HCT116 (cell line): ENCODE measurements around the gene RPS14. TPM values are rescaled to one million over a fixed set of nuclear protein-coding genes. Genes with fewer than 3 reads are reported as not detected.

Experiments
- ATAC-seq: fragments of 200-7000 bp; cut with Tn5 transposase; 2 replicates; pipeline ENCODE4 v1.9.1; 2020; ENCODE audit warnings: mild to moderate bottlenecking, moderate library complexity
- BruUV-seq: library from RNA; stranded (reverse); fragments of 400-500 nt; replicated peaks from 2 replicates; lab custom pipeline; 2021; lab: Mats Ljungman, UMichigan
- CTCF ChIA-PET: fragments of 300-600 bp; sonication (Branson Sonifier 250); formaldehyde crosslinking; loops from one replicate; lab custom pipeline; 2021; ENCODE audit warnings: antibody characterized with exemption; lab: Charles Lee
- POLR2A ChIA-PET: fragments of 300-600, 350-600 bp; sonication (Branson Sonifier 250); formaldehyde crosslinking; loops from one replicate; lab custom pipeline; 2021; ENCODE audit warnings: antibody characterized with exemption; lab: Charles Lee
- RAD21 ChIA-PET, 2 experiments: fragments of 300-600 bp; sonication (Branson Sonifier 250); formaldehyde crosslinking; loops; one replicate each; lab custom pipeline; 2023; ENCODE audit warnings: low total read pairs in 2 of 2; ENCODE audit not compliant: uncharacterized antibody in 2 of 2, unreplicated experiment in 2 of 2, low non-redundant PET in 1 of 2; lab: Charles Lee
- DNase-seq: peaks from one replicate; pipeline ENCODE4 v3.0.0-alpha.2; 2010; ENCODE audit warnings: low read depth, low spot score
- H2AFZ ChIP-seq: fragments of 200-600 bp; shearing (Covaris generic), sonication (generic); 2 replicates; pipeline ENCODE4 v1.6.1; 2017; ENCODE audit warnings: low read depth, mixed run types, mixed read lengths, antibody characterized with exemption, low read length; ENCODE audit not compliant: poor library complexity, severe bottlenecking
- H3K27ac ChIP-seq: 2 replicates; pipeline ENCODE4 v1.5.1; 2012; ENCODE audit warnings: low read depth, low read length
- H3K27me3 ChIP-seq: fragments of 200-600 bp; sonication (generic); 2 replicates; pipeline ENCODE4 v1.6.1; 2016; ENCODE audit warnings: mixed run types, low read length, mixed read lengths; ENCODE audit not compliant: insufficient read depth
- H3K36me3 ChIP-seq, 2 experiments: fragments of 200-500 bp in 1 of 2; fragments of 200-600 bp in 1 of 2; sonication (Bioruptor generic) in 1 of 2; sonication (generic) in 1 of 2; 2 replicates each; pipeline versions ENCODE4 v1.5.1 to v1.6.1; 2014 to 2016; ENCODE audit warnings: low read length in 2 of 2, inconsistent platforms in 1 of 2, mixed read lengths in 1 of 2, mixed run types in 1 of 2; ENCODE audit not compliant: insufficient read depth in 2 of 2, control insufficient read depth in 1 of 2
- H3K4me1 ChIP-seq, 2 experiments: fragments of 200-600 bp in 1 of 2; sonication (generic) in 1 of 2; 2 replicates each; pipeline versions ENCODE4 v1.5.1 to v1.6.1; 2012 to 2017; ENCODE audit warnings: low read length in 2 of 2, inconsistent platforms in 1 of 2, mild to moderate bottlenecking in 1 of 2, mixed read lengths in 1 of 2, mixed run types in 1 of 2, moderate library complexity in 1 of 2; ENCODE audit not compliant: insufficient read depth in 2 of 2, control insufficient read depth in 1 of 2
- H3K4me2 ChIP-seq: fragments of 200-600 bp; sonication (generic); 2 replicates; pipeline ENCODE4 v1.6.1; 2017; ENCODE audit warnings: mixed run types, low read length, mixed read lengths
- H3K4me3 ChIP-seq, 2 experiments: fragments of 200-600 bp in 1 of 2; sonication (generic) in 1 of 2; replicated peaks in 1 of 2; 2 replicates each; pipeline ENCODE4 v1.5.1; 2011 to 2016; ENCODE audit warnings: low read length in 2 of 2, control low read depth in 1 of 2, low read depth in 1 of 2, mild to moderate bottlenecking in 1 of 2, mixed read lengths in 1 of 2, mixed run types in 1 of 2
- H3K79me2 ChIP-seq: fragments of 200-600 bp; sonication (generic); 2 replicates; pipeline ENCODE4 v1.6.1; 2017; ENCODE audit warnings: mild to moderate bottlenecking, mixed run types, low read length, moderate library complexity, mixed read lengths; ENCODE audit not compliant: insufficient read depth
- H3K9ac ChIP-seq: fragments of 200-600 bp; sonication (generic); 2 replicates; pipeline ENCODE4 v1.6.1; 2016; ENCODE audit warnings: low read length, mixed read lengths
- H3K9me2 ChIP-seq: fragments of 200-600 bp; sonication (generic), shearing (Covaris generic); 2 replicates; pipeline ENCODE4 v1.6.1; 2017; ENCODE audit warnings: mixed run types, mild to moderate bottlenecking, moderate library complexity; ENCODE audit not compliant: insufficient read depth
- H3K9me3 ChIP-seq, 2 experiments: fragments of 200-500 bp in 1 of 2; fragments of 200-600 bp in 1 of 2; sonication (Bioruptor generic) in 1 of 2; sonication (generic) in 1 of 2; 2 replicates each; pipeline ENCODE4 v1.6.1; 2014 to 2017; ENCODE audit warnings: low read length in 2 of 2, mixed read lengths in 2 of 2, inconsistent platforms in 1 of 2, low read depth in 1 of 2, mild to moderate bottlenecking in 1 of 2, mixed run types in 1 of 2, moderate library complexity in 1 of 2; ENCODE audit not compliant: control insufficient read depth in 1 of 2, insufficient read depth in 1 of 2
- H4K20me1 ChIP-seq: fragments of 200-600 bp; sonication (generic), shearing (Covaris generic); 2 replicates; pipeline ENCODE4 v1.6.1; 2017; ENCODE audit warnings: mixed run types, mild to moderate bottlenecking, moderate library complexity; ENCODE audit not compliant: insufficient read depth
- ELF1 ChIP-seq: IDR thresholded peaks from 2 replicates; pipeline ENCODE4 v1.6.1; 2012; ENCODE audit warnings: low read depth, borderline replicate concordance
- EZH2 ChIP-seq: fragments of 200-600 bp; sonication (generic); IDR thresholded peaks from 2 replicates; pipeline ENCODE4 v1.6.1; 2017; ENCODE audit warnings: antibody characterized with exemption, mixed run types
- EZH2phosphoT487 ChIP-seq: fragments of 200-600 bp; IDR thresholded peaks from 2 replicates; pipeline ENCODE4 v1.6.1; 2018; ENCODE audit warnings: antibody characterized with exemption, borderline replicate concordance
- POLR2A ChIP-seq: IDR thresholded peaks from 2 replicates; pipeline ENCODE4 v1.7.0; 2011; ENCODE audit warnings: borderline replicate concordance; ENCODE audit not compliant: insufficient read depth, insufficient read length; ENCODE audit errors: extremely low read depth
- RAD21 ChIP-seq: IDR thresholded peaks from 2 replicates; pipeline ENCODE4 v1.6.1; 2012; ENCODE audit warnings: low read depth, mild to moderate bottlenecking
- SRF ChIP-seq: IDR thresholded peaks from 2 replicates; pipeline ENCODE4 v1.6.1; 2012; ENCODE audit warnings: low read depth
- TCF7L2 ChIP-seq: IDR thresholded peaks from 2 replicates; pipeline ENCODE4 v1.7.0; 2011; ENCODE audit warnings: borderline replicate concordance, inconsistent platforms; ENCODE audit not compliant: insufficient read depth, insufficient read length; ENCODE audit errors: extremely low read depth
- ZNF274 ChIP-seq: fragments of 200-500 bp; sonication (Bioruptor generic); IDR thresholded peaks from 2 replicates; pipeline ENCODE4 v1.6.1; 2014; ENCODE audit warnings: mild to moderate bottlenecking, low read depth, low read length, inconsistent platforms
- intact Hi-C: fragments of 100-400 bp; cut with micrococcal nuclease; formaldehyde crosslinking; loops from 2 replicates; pipeline ENCODE4 v1.10.0; 2022
- total RNA-seq: library from RNA; stranded (reverse); gene quantifications from one replicate; pipeline ENCODE4 v1.2.1, GENCODE V29; 2021; ENCODE audit not compliant: unreplicated experiment
- TF ChIP-seq, protein P1 (sequence below): IDR thresholded peaks from 2 replicates; pipeline ENCODE4 v1.6.1; 2011; ENCODE audit warnings: mild to moderate bottlenecking, low read length, moderate library complexity; ENCODE audit not compliant: insufficient replicate concordance; ENCODE audit errors: extremely low read depth
- TF ChIP-seq, protein P2 (sequence below), 3 experiments: fragments of 200-600 bp in 1 of 3; sonication (generic) in 1 of 3; IDR thresholded peaks in 2 of 3; conservative IDR thresholded peaks in 1 of 3; 2 replicates each; pipeline ENCODE4 v1.5.1; 2012 to 2017; ENCODE audit warnings: low read depth in 2 of 3, low read length in 2 of 3, antibody characterized with exemption in 1 of 3, borderline replicate concordance in 1 of 3, control low read depth in 1 of 3, mild to moderate bottlenecking in 1 of 3, mixed read lengths in 1 of 3, mixed run types in 1 of 3, moderate library complexity in 1 of 3; ENCODE audit not compliant: insufficient read depth in 1 of 3

The RPS14 gene
- total RNA-seq, 1 experiment from 2014 or later, result 2,557 TPM

DNA sequence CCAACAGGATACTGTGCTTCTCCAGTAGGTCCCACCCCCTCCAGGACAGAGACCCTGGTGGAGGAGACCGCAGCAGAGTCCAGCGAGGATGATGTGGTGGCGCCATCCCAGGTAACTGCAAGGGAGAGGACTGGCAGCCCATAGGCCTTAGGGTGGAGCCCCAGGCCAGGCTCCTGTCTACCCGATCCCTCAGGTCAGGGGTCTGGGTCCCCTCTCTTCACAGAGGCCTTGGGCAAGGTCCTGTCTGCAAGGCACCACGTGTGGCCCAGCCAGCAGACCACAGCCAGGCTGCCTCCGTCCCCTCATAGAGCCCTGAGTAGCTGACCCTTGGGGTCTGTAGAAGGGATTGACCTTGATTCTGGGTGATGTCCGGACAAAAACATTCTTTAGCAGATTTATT, 56.9 kb downstream of the RPS14 start:
- ChIA-PET CTCF (no interaction called here), RAD21 (no interaction called here), POLR2A (no interaction called here)
- TF ChIP-seq RAD21 (no peak), TCF7L2 (no peak), ZNF274 (no peak), POLR2A (no peak), ELF1 (no peak), EZH2 (no peak), EZH2phosphoT487 (no peak), SRF (no peak)
- TF ChIP-seq, protein P1, sequence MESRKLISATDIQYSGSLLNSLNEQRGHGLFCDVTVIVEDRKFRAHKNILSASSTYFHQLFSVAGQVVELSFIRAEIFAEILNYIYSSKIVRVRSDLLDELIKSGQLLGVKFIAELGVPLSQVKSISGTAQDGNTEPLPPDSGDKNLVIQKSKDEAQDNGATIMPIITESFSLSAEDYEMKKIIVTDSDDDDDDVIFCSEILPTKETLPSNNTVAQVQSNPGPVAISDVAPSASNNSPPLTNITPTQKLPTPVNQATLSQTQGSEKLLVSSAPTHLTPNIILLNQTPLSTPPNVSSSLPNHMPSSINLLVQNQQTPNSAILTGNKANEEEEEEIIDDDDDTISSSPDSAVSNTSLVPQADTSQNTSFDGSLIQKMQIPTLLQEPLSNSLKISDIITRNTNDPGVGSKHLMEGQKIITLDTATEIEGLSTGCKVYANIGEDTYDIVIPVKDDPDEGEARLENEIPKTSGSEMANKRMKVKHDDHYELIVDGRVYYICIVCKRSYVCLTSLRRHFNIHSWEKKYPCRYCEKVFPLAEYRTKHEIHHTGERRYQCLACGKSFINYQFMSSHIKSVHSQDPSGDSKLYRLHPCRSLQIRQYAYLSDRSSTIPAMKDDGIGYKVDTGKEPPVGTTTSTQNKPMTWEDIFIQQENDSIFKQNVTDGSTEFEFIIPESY, result no peak
- TF ChIP-seq, protein P2, sequence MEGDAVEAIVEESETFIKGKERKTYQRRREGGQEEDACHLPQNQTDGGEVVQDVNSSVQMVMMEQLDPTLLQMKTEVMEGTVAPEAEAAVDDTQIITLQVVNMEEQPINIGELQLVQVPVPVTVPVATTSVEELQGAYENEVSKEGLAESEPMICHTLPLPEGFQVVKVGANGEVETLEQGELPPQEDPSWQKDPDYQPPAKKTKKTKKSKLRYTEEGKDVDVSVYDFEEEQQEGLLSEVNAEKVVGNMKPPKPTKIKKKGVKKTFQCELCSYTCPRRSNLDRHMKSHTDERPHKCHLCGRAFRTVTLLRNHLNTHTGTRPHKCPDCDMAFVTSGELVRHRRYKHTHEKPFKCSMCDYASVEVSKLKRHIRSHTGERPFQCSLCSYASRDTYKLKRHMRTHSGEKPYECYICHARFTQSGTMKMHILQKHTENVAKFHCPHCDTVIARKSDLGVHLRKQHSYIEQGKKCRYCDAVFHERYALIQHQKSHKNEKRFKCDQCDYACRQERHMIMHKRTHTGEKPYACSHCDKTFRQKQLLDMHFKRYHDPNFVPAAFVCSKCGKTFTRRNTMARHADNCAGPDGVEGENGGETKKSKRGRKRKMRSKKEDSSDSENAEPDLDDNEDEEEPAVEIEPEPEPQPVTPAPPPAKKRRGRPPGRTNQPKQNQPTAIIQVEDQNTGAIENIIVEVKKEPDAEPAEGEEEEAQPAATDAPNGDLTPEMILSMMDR (IDR thresholded peaks at IDR 0.05 in 2 of 3, conservative IDR thresholded peaks at IDR 0.05 in 1 of 3; ENCODE audit: borderline replicate concordance in 1 of 3, insufficient read depth in 1 of 3, low read depth in 2 of 3, low read length in 2 of 3), result no peak
- H3K4me3 ChIP-seq, result no peak overlapping the region
- H3K4me2 ChIP-seq, result no peak overlapping the region
- no peaks in the 10 kb centered on the region for H3K9me2 ChIP-seq
- H3K79me2 ChIP-seq, result no peaks in the 10 kb centered on the region; the same call in 1 of the 2 replicates
- no peaks in the 10 kb centered on the region for H3K27me3 ChIP-seq
- ATAC-seq (no peak), DNase-seq (no peak)
- intact Hi-C loops, result no loop called here
- peaks cover 45 to 68% of the 10 kb centered on the region in 2 experiments for H3K36me3 ChIP-seq
- no peaks in the 10 kb centered on the region for H4K20me1 ChIP-seq
- no TSS peak for BruUV-seq
- H2AFZ ChIP-seq, result no peak overlapping the region
- no peak overlapping the region for H3K9ac ChIP-seq
- H3K27ac ChIP-seq, result no peak overlapping the region
- H3K9me3 ChIP-seq, result no peaks in the 10 kb centered on the region
- H3K4me1 ChIP-seq, result no peaks in the 10 kb centered on the region

Other genes starting within 250 kb of the RPS14 start
- not detected for gene CAMK2A, start 160.0 kb downstream of the RPS14 start, total RNA-seq
- 0.07 TPM for gene ARSI, start 146.8 kb downstream of the RPS14 start, total RNA-seq
- 94.7 TPM for gene TCOF1, start 92.0 kb downstream of the RPS14 start, total RNA-seq
- gene CD74, start 36.8 kb downstream of the RPS14 start, total RNA-seq, result 8.9 TPM
- gene NDST1, start 58.4 kb upstream of the RPS14 start, total RNA-seq, result 33.1 TPM
- gene SYNPO, start 190.9 kb upstream of the RPS14 start, total RNA-seq, result 8.2 TPM
- 0.10 TPM for gene MYOZ3, start 211.5 kb upstream of the RPS14 start, total RNA-seq